Fibroblast of lung (primary cell): ENCODE results near the gene MAP2K5. TPM values are rescaled to one million over a fixed set of nuclear protein-coding genes. Genes with fewer than 3 reads are reported as not detected.

Experiments used
- DNase-seq, 2 donors: peaks; one replicate each; pipeline versions ENCODE4 v3.0.0 to v3.0.0-alpha.2; 2010; ENCODE audit warnings: low read depth in 2 of 2
- H2AFZ ChIP-seq: 2 replicates; pipeline ENCODE4 v1.5.1; 2012; ENCODE audit warnings: low read length, control low read depth, inconsistent platforms
- H3K27ac ChIP-seq: 2 replicates; pipeline ENCODE4 v1.5.1; 2011; ENCODE audit warnings: low read length, control low read depth; ENCODE audit not compliant: insufficient read depth
- H3K27me3 ChIP-seq: 2 replicates; pipeline ENCODE4 v1.5.1; 2011; ENCODE audit warnings: mild to moderate bottlenecking, low read length; ENCODE audit not compliant: control insufficient read depth, insufficient read depth
- H3K36me3 ChIP-seq: 2 replicates; pipeline ENCODE4 v1.5.1; 2011; ENCODE audit warnings: low read length; ENCODE audit not compliant: control insufficient read depth, insufficient read depth
- H3K4me1 ChIP-seq: 2 replicates; pipeline ENCODE4 v1.5.1; 2011; ENCODE audit warnings: low read length; ENCODE audit not compliant: control insufficient read depth, insufficient read depth; ENCODE audit errors: extremely low read depth
- H3K4me2 ChIP-seq: 2 replicates; pipeline ENCODE4 v1.5.1; 2011; ENCODE audit warnings: low read length, control low read depth; ENCODE audit not compliant: insufficient read depth; ENCODE audit errors: extremely low read depth
- H3K4me3 ChIP-seq, 4 experiments: fragments of 200-600 bp in 1 of 4; sonication (generic) in 1 of 4; replicated peaks in 1 of 4; 2 replicates each; pipeline ENCODE4 v1.5.1; 2011 to 2016; ENCODE audit warnings: low read length in 4 of 4, low read depth in 3 of 4, mild to moderate bottlenecking in 3 of 4, control low read depth in 2 of 4, inconsistent platforms in 1 of 4, mixed read lengths in 1 of 4; ENCODE audit not compliant: insufficient read depth in 1 of 4; ENCODE audit errors: control extremely low read depth in 1 of 4
- H3K79me2 ChIP-seq: 2 replicates; pipeline ENCODE4 v1.5.1; 2012; ENCODE audit warnings: mild to moderate bottlenecking, low read length, inconsistent platforms; ENCODE audit not compliant: control insufficient read depth, insufficient read depth
- H3K9ac ChIP-seq: 2 replicates; pipeline ENCODE4 v1.5.1; 2011; ENCODE audit warnings: mild to moderate bottlenecking, low read length, control low read depth; ENCODE audit not compliant: insufficient read depth
- H3K9me3 ChIP-seq: 2 replicates; pipeline ENCODE4 v1.5.1; 2012; ENCODE audit warnings: low read depth, low read length; ENCODE audit not compliant: control insufficient read depth, insufficient read depth
- H4K20me1 ChIP-seq: 2 replicates; pipeline ENCODE4 v1.5.1; 2011; ENCODE audit warnings: low read length; ENCODE audit not compliant: control insufficient read depth, insufficient read depth; ENCODE audit errors: extremely low read depth
- CTCF ChIP-seq, 2 donors: IDR thresholded peaks in 1 of 2; conservative IDR thresholded peaks in 1 of 2; 1 replicate in 1 of 2; 2 replicates in 1 of 2; pipeline ENCODE4 v1.5.1; 2011 to 2012; ENCODE audit warnings: low read length in 2 of 2, control low read depth in 1 of 2, inconsistent platforms in 1 of 2, low read depth in 1 of 2, mild to moderate bottlenecking in 1 of 2
- EZH2 ChIP-seq: IDR thresholded peaks from 2 replicates; pipeline ENCODE4 v1.5.1; 2012; ENCODE audit warnings: low read length, control low read depth, mild to moderate bottlenecking; ENCODE audit errors: missing control alignments
- polyA plus RNA-seq, 2 donors: library from polyadenylated mRNA; depleted of rRNA in 1 of 2; stranded (reverse) in 1 of 2; unstranded in 1 of 2; fragments of >200 nt; gene quantifications; 2 replicates each; pipeline ENCODE4 v1.2.1, GENCODE V29; 2011 to 2012; ENCODE audit warnings: missing spikeins in 1 of 2
- total RNA-seq: library from RNA; depleted of rRNA; stranded (reverse); fragments of >200 nt; gene quantifications from 2 replicates; pipeline ENCODE4 v1.2.1, GENCODE V29; 2014

The MAP2K5 gene
- total and polyA plus RNA-seq, 2 donors (not counting 1 experiment from before 2014, with no cell fraction given), result 5.7 to 10.2 TPM

- Histone ChIP-seq H3K9me3 (no peaks in the 10 kb centered on the region), H3K27ac (no peak overlapping the region), H4K20me1 (no peaks in the 10 kb centered on the region), H3K4me1 (no peaks in the 10 kb centered on the region), H3K4me2 (no peak overlapping the region), H3K79me2 (no peaks in the 10 kb centered on the region), H2AFZ (no peak overlapping the region), H3K36me3 (no peaks in the 10 kb centered on the region), H3K9ac (no peak overlapping the region), H3K27me3 (peaks cover 6% of the 10 kb centered on the region), H3K4me3 (no peak overlapping the region)
- no peak for DNase-seq
- TF ChIP-seq CTCF (conservative IDR thresholded peaks at IDR 0.05 in 1 of 2, IDR thresholded peaks at IDR 0.05 in 1 of 2; ENCODE audit: low read depth in 1 of 2, low read length in 2 of 2) (no peak), EZH2 (no peak)
Observed at GRCh38 chr15:67808821-67809220, 266.3 kb downstream of the MAP2K5 start.

- H3K27ac ChIP-seq, result no peak overlapping the region
- H3K9ac ChIP-seq, result no peak overlapping the region
- no peaks in the 10 kb centered on the region for H3K79me2 ChIP-seq
- H3K36me3 ChIP-seq, result no peaks in the 10 kb centered on the region
- no peak overlapping the region for H3K4me2 ChIP-seq
- no peaks in the 10 kb centered on the region for H4K20me1 ChIP-seq
- DNase-seq, result no peak
- H2AFZ ChIP-seq, result no peak overlapping the region
- no peaks in the 10 kb centered on the region for H3K4me1 ChIP-seq
- TF ChIP-seq EZH2 (no peak), CTCF (conservative IDR thresholded peaks at IDR 0.05 in 1 of 2, IDR thresholded peaks at IDR 0.05 in 1 of 2; ENCODE audit: low read depth in 1 of 2, low read length in 2 of 2) (no peak)
- H3K4me3 ChIP-seq, result no peak overlapping the region
- no peaks in the 10 kb centered on the region for H3K9me3 ChIP-seq
- peaks cover 6% of the 10 kb centered on the region for H3K27me3 ChIP-seq
Observed at GRCh38 chr15:67809441-67809840, 266.9 kb downstream of the MAP2K5 start.

GRCh38 chr15:67809866-67810265 lies 267.4 kb downstream of the MAP2K5 start:
- no peaks in the 10 kb centered on the region for H3K36me3 ChIP-seq
- no peak overlapping the region for H3K9ac ChIP-seq
- no peak for TF ChIP-seq EZH2
- no peak for TF ChIP-seq CTCF (conservative IDR thresholded peaks at IDR 0.05 in 1 of 2, IDR thresholded peaks at IDR 0.05 in 1 of 2; ENCODE audit: low read depth in 1 of 2, low read length in 2 of 2)
- no peak overlapping the region for H3K4me2 ChIP-seq
- H3K4me1 ChIP-seq, result no peaks in the 10 kb centered on the region
- H3K9me3 ChIP-seq, result no peaks in the 10 kb centered on the region
- H4K20me1 ChIP-seq, result no peaks in the 10 kb centered on the region
- H3K27me3 ChIP-seq, result peaks cover 6% of the 10 kb centered on the region
- DNase-seq, result no peak
- no peak overlapping the region for H3K4me3 ChIP-seq
- no peaks in the 10 kb centered on the region for H3K79me2 ChIP-seq
- H2AFZ ChIP-seq, result no peak overlapping the region
- no peak overlapping the region for H3K27ac ChIP-seq
